ENCODE results near the gene ZBTB21.

The ZBTB21 gene

GRCh38 chr21:41992576-41992975, 17.6 kb downstream of the ZBTB21 start:
- no peak for DNase-seq (ENCODE audit: low read depth)

- no peak for DNase-seq (ENCODE audit: low read depth)
Observed at GRCh38 chr21:41991659-41992058, 18.5 kb downstream of the ZBTB21 start.

- no peak for DNase-seq (ENCODE audit: low read depth)
Observed at GRCh38 chr21:41989698-41990097, 20.5 kb downstream of the ZBTB21 start.

GRCh38 chr21:41987310-41987709, 22.9 kb downstream of the ZBTB21 start:
- no peak for DNase-seq (ENCODE audit: low read depth)

- DNase-seq (ENCODE audit: low read depth), result no peak
Observed at GRCh38 chr21:41985662-41986416, 24.3 kb downstream of the ZBTB21 start.

GRCh38 chr21:41983229-41983628, 26.9 kb downstream of the ZBTB21 start:
- no peak for DNase-seq (ENCODE audit: low read depth)

- no peak for DNase-seq (ENCODE audit: low read depth)
Observed at GRCh38 chr21:41980561-41980960, 29.6 kb downstream of the ZBTB21 start.

- DNase-seq (ENCODE audit: low read depth), result no peak
Observed at GRCh38 chr21:41979751-41980369, 30.3 kb downstream of the ZBTB21 start.

- no peak for DNase-seq (ENCODE audit: low read depth)
Observed at GRCh38 chr21:41979335-41979734, 30.8 kb downstream of the ZBTB21 start.

- no peak for DNase-seq (ENCODE audit: low read depth)
Observed at GRCh38 chr21:41977034-41977950, 32.9 kb downstream of the ZBTB21 start.

- DNase-seq (ENCODE audit: low read depth), result no peak
Observed at GRCh38 chr21:41976611-41977010, 33.5 kb downstream of the ZBTB21 start.

GRCh38 chr21:41975391-41976272, 34.5 kb downstream of the ZBTB21 start:
- no peak for DNase-seq (ENCODE audit: low read depth)

GRCh38 chr21:41974752-41975053, 35.5 kb downstream of the ZBTB21 start:
- DNase-seq (ENCODE audit: low read depth), result no peak

- DNase-seq (ENCODE audit: low read depth), result no peak
Observed at GRCh38 chr21:41973861-41974751, 36.1 kb downstream of the ZBTB21 start.

GRCh38 chr21:41973427-41973831, 36.7 kb downstream of the ZBTB21 start:
- no peak for DNase-seq (ENCODE audit: low read depth)

- no peak for DNase-seq (ENCODE audit: low read depth)
Observed at GRCh38 chr21:41972511-41973205, 37.5 kb downstream of the ZBTB21 start.

- DNase-seq (ENCODE audit: low read depth), result no peak
Observed at GRCh38 chr21:41971891-41972290, 38.3 kb downstream of the ZBTB21 start.

- DNase-seq (ENCODE audit: low read depth), result no peak
Observed at GRCh38 chr21:41970751-41971653, 39.2 kb downstream of the ZBTB21 start.

- no peak for DNase-seq (ENCODE audit: low read depth)
Observed at GRCh38 chr21:41970106-41970391, 40.1 kb downstream of the ZBTB21 start.

Measured in HS-5 (cell line).